ENCODE results near the gene MAGEB3. TPM values are rescaled to one million over a fixed set of nuclear protein-coding genes. Genes with fewer than 3 reads are reported as not detected.
"Not testable (repeated sequence)": the region's sequence is repeated elsewhere in the genome, so short reads cannot be mapped to it uniquely, and the experiment has no call there.

Gene MAGEB3
- total RNA-seq (2014; rRNA removed; shearing (Covaris generic)) = not detected in 2 replicates
- polyA plus RNA-seq (2015; cell fraction: cytosol; rRNA removed) = not detected in 2 replicates
- not detected in 2 replicates for polyA plus RNA-seq (2015; cell fraction: nucleus; rRNA removed)

DNA sequence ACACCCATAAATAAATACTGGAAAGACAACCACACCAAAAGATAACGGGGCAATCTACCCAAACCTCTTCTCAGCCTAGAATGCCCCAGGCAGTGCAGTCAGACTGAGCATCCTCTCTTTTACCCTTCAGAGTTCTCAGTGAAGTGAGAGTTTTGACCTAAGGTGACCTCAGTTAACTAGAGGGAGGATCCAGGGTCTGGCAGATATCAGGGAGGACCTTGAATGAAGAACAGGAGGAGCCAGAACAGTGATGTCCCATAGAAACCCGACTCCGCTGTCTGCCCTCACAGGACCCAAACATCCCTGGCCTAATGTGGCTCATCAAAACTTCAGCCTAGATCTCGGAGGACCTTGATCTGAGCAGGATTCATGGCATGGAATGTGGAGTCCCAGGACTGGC, at the start of gene MAGEB3:
Gene MAGEB3 (plus strand): TSS at position 263 of the 400 bp plus-strand sequence. CDS start 5,268 bp downstream, outside the sequence.
- DNase-seq (ENCODE audit: low read depth, low spot score) = no peak
- in situ Hi-C loops (cut with HindIII; ENCODE audit: low pct_unique_long_range_greater_than_20kb, low sequenced_read_pairs) = no loop called here

GRCh38 chrX:30181353-30181752, 49.1 kb upstream of the MAGEB3 start:
- no peak for DNase-seq (ENCODE audit: low read depth, low spot score)
- in situ Hi-C loops (cut with HindIII; ENCODE audit: low pct_unique_long_range_greater_than_20kb, low sequenced_read_pairs) = no loop called here

DNA sequence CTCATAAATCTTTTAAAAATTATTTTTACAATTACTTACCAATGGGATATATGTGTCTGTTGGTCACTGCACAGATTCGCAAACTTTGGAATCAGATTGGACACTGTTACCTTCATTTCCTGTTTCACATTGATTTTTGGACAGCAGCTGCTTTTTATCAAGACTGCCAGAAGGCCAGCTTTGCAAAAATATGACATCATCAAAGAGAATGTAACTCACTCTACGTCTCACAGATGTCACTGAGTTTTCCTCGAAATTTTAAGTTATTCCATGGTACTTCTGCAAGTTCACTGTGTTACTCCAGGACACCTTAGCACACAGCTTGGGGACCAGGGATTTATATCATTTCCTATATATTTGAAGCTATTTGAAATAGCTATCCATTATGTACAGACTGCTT, 46.9 kb upstream of the MAGEB3 start:
- DNase-seq (ENCODE audit: low read depth, low spot score) = no peak
- in situ Hi-C loops (cut with HindIII; ENCODE audit: low pct_unique_long_range_greater_than_20kb, low sequenced_read_pairs) = no loop called here

DNA sequence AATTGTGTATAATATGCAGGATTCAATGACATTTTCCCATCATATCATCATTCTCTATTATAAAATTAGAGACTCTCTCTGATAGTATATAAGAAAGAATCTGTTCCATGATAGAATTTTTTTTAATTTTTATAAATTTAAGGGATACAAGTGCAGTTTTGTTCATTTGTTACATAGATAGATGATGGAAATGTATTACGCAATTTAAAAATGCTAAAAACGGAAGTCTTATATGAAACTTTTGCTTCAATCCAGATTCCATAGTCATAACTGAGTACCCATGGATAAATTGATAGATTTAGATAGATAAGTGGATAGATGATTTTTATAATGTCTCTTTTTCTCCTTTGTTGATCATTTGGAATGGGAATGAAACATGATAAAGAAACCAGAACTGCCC, 40.0 kb upstream of the MAGEB3 start:
- in situ Hi-C loops (cut with HindIII; ENCODE audit: low pct_unique_long_range_greater_than_20kb, low sequenced_read_pairs) = no loop called here
- no peak for DNase-seq (ENCODE audit: low read depth, low spot score)

DNA sequence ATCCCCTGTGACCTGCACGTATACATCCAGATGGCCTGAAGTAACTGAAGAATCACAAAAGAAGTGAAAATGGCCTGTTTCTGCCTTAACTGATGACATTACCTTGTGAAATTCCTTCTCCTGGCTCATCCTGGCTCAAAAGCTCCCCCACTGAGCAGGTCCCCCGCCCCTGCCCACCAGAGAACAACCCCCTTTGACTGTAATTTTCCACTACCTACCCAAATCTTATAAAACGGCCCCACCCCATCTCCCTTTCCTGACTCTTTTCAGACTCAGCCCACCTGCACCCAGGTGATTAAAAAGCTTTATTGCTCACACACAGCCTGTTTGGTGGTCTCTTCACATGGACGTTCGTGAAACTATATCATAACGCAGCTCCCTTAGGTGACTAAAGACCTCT, 36.5 kb upstream of the MAGEB3 start:
- DNase-seq (ENCODE audit: low read depth, low spot score); in situ Hi-C loops (cut with HindIII; ENCODE audit: low pct_unique_long_range_greater_than_20kb, low sequenced_read_pairs): not testable (repeated sequence)

DNA sequence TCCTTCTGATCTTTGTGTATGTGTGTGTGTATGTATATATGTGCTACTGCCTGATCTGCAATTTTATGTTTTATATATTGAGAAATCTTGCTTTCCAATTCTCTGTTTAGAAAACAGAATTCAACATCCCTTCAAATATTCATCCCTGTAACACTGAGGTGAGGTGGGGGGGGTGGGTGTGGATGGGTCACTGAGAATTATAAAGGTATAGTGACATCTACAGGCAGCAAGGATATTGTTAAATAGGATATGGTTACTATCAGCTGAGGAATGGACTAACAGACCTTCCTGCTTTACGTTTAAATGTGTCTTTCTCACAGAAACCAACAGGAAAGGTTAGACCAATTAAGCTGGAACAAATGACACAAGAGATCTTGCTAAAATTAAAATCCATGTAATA, 34.1 kb upstream of the MAGEB3 start:
- in situ Hi-C loops (cut with HindIII; ENCODE audit: low pct_unique_long_range_greater_than_20kb, low sequenced_read_pairs) = no loop called here
- DNase-seq (ENCODE audit: low read depth, low spot score) = peak; percentile 33

DNA sequence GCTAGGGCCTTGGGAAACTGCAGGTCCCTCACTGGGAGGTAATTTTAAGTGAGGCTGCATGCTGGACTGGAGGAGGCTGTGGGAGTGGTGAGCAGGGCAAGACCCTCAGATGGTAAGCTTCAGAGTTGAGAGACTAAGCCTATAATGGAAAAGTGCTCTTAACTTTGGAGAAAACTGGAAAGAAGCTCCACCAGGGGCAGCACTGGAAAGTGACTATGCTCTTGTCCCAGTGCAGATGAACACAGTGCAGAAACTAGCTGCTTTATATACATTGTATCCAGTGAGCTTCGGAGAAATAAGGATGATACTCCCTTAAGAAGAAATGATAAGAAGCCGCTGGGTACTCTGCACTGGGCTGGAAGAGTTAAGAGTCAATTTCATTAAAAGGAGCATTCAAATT, 18.3 kb upstream of the MAGEB3 start:
- DNase-seq (ENCODE audit: low read depth, low spot score) = peak; percentile 2
- in situ Hi-C loops (cut with HindIII; ENCODE audit: low pct_unique_long_range_greater_than_20kb, low sequenced_read_pairs) = no loop called here

- in situ Hi-C loops (cut with HindIII; ENCODE audit: low pct_unique_long_range_greater_than_20kb, low sequenced_read_pairs) = no loop called here
- DNase-seq (ENCODE audit: low read depth, low spot score) = peak; percentile 61
These were observed 15.1 kb upstream of the MAGEB3 start, which contains the start of gene MAGEB2 for GRCh38 chrX:30215357-30215843. MAGEB2 (plus strand) TSS chrX:30215563; CDS start chrX:30218581, 3,018 bp downstream.

DNA sequence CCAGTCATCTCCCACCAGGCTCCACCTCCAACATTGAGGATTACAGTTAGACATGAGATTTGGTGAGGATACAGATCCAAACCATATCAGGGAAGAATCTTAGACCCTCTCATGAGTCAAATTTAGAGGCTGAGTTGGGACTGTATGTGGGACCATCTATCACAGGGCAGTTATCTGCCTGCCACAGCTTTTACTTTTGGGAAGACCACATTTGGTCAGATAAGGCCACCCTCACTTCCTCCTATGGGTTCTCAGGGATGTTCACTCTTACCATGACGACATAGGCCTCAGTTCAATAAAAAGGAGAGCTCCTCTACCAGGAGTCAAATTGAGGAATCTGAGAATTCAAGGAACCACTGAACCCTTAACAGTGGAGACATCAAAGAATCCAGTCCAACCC, 13.0 kb upstream of the MAGEB3 start:
- no peak for DNase-seq (ENCODE audit: low read depth, low spot score)
- in situ Hi-C loops (cut with HindIII; ENCODE audit: low pct_unique_long_range_greater_than_20kb, low sequenced_read_pairs) = no loop called here

- in situ Hi-C loops (cut with HindIII; ENCODE audit: low pct_unique_long_range_greater_than_20kb, low sequenced_read_pairs) = no loop called here
- DNase-seq (ENCODE audit: low read depth, low spot score) = no peak
These were observed 11.1 kb upstream of the MAGEB3 start for GRCh38 chrX:30219372-30219771.

DNA sequence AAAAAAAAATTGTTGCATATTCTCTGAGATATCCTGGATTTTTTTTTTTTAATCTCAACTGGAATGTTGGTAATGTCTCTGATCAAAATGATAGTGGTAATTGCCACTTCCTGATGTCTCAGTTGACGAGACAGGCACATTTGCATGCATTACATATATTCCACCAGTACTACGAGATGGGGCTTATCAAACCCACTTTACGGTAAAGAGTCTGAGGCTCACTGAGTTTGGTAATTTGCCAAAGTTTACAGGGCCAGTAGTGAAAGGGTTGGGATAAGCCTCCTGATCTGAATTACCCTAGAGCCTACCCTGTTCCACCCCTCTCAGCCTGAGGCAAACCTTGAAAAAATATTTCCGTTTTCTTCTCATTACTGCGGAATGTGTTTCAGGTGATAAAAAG, 9.8 kb upstream of the MAGEB3 start:
- DNase-seq (ENCODE audit: low read depth, low spot score) = no peak
- in situ Hi-C loops (cut with HindIII; ENCODE audit: low pct_unique_long_range_greater_than_20kb, low sequenced_read_pairs) = no loop called here

DNA sequence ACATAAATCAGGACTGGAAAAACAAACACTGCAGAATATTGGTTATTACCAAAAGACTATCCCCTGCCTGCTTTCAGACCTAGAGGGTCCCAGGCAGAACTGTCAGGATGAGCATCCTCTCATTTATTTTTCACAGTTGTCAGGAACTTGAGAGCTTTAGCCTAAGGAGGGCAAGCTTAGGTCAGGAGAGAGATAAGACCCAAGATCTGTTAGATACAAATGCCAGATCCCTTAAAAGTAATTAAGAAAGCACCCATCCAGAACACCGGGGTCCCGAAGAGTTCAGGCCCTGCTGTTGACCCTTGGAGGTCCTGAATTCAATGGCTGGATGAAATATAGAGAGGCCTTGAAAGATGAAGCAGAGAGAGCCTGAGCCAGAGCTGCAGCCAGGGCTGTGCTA, 5.9 kb upstream of the MAGEB3 start:
- DNase-seq (ENCODE audit: low read depth, low spot score) = no peak
- in situ Hi-C loops (cut with HindIII; ENCODE audit: low pct_unique_long_range_greater_than_20kb, low sequenced_read_pairs) = no loop called here

- DNase-seq (ENCODE audit: low read depth, low spot score) = no peak
- in situ Hi-C loops (cut with HindIII; ENCODE audit: low pct_unique_long_range_greater_than_20kb, low sequenced_read_pairs) = no loop called here
These were observed 1.9 kb upstream of the MAGEB3 start for GRCh38 chrX:30228526-30228925.

DNA sequence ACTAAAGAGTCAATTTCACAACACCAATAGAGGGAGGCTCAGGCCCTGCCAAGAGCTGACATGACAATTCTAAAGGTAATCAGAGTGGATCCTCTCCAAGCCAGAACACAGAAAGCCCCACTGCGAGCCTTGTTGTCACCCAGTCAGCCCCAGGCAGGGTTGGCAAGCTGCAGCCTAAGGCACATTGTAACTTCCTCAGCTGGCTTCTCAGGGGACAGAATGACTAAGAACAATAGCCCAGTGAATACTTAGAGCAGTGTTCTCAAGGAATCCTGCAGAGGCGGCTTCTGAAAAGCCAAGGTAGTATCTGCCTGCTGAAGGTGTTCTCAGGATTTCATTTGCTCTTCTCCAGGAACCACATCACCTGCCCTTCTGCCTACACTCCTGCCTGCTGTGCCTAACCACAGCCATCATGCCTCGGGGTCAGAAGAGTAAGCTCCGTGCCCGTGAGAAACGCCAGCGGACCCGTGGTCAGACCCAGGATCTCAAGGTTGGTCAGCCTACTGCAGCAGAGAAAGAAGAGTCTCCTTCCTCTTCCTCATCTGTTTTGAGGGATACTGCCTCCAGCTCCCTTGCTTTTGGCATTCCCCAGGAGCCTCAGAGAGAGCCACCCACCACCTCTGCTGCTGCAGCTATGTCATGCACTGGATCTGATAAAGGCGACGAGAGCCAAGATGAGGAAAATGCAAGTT, 11.4 kb downstream of the MAGEB3 start, which contains the start of gene MAGEB4:
Gene MAGEB4 (plus strand): TSS at position 277 of the 692 bp plus-strand sequence. CDS start 136 bp downstream, at position 413.
- in situ Hi-C loops (cut with HindIII; ENCODE audit: low pct_unique_long_range_greater_than_20kb, low sequenced_read_pairs) = no loop called here
- no peak for DNase-seq (ENCODE audit: low read depth, low spot score)

DNA sequence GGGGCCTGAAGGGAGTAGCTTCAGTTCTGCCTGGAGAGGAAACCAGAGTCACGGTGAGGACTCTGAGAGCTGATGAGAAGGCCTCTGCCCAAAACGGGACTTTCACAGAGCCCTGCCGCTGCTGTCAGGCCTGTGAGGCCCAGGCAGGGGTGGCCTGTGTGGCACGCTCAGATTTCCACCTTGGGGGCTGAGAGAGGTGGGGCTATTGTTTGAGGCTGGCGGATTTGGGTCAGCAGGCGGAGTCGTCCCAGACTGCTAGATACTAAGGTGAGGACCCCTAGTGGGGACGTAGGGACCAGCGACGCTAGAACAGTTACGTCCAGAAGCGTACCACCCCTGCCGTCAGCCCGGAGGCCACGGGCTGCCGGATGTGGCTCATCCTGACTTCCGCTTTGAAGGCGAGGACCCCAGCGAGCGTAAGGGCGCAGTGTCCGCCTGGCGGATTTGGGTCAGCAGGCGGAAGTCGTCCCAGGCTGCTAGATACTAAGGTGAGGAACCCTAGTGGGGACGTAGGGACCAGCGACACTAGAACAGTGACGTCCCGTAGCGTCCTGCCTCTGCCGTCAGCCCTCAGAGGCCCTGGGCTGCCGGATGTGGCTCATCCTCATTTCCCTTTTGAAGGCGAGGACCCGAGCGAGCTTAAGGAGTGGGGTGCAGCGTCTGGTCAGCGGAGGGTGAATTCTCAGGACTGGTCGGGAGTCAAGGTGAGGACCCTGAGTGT, 16.5 kb downstream of the MAGEB3 start, which contains the start of gene MAGEB1:
Gene MAGEB1 (plus strand): TSS at position 378 of the 721 bp plus-strand sequence. CDS start 3,348 bp downstream, outside the sequence.
- in situ Hi-C loops (cut with HindIII; ENCODE audit: low pct_unique_long_range_greater_than_20kb, low sequenced_read_pairs) = no loop called here
- DNase-seq (ENCODE audit: low read depth, low spot score) = peak; percentile 0

DNA sequence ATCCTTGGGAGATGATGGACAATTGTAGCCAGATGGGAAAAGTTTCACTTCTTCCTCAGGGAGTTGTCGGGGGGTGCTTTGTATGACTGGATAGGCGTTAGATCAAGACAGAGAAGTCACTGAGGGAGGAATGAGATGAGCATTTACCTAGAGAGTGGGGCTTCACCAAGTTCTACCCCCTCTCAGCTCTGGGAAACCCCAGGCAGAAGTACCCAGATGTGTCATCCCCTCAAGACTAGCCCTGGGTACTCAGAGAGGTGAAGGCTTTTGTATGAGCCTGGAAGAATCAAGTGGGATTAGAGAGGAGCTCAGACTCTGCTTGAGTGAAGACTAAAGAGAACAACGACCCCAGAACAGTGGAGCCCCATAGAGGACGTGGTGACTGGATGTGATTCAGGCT, 18.4 kb downstream of the MAGEB3 start:
- no peak for DNase-seq (ENCODE audit: low read depth, low spot score)
- in situ Hi-C loops (cut with HindIII; ENCODE audit: low pct_unique_long_range_greater_than_20kb, low sequenced_read_pairs) = no loop called here

- no peak for DNase-seq (ENCODE audit: low read depth, low spot score)
These were observed 22.8 kb downstream of the MAGEB3 start for GRCh38 chrX:30253257-30253656.

GRCh38 chrX:30259927-30260326, 29.5 kb downstream of the MAGEB3 start:
- in situ Hi-C loops (cut with HindIII; ENCODE audit: low pct_unique_long_range_greater_than_20kb, low sequenced_read_pairs) = no loop called here
- DNase-seq (ENCODE audit: low read depth, low spot score) = no peak

More at GRCh38 chrX:30253257-30253656, 22.8 kb downstream of the MAGEB3 start:
- in situ Hi-C loops (cut with HindIII; ENCODE audit: low pct_unique_long_range_greater_than_20kb, low sequenced_read_pairs) = no loop called here
